GM21423 (cell line): ENCODE data around the gene NPBWR2.
"Not testable (repeated sequence)": the region's sequence is repeated elsewhere in the genome, so short reads cannot be mapped to it uniquely, and the experiment has no call there.

Experiments used
- ATAC-seq: cut with Tn5 transposase; IDR thresholded peaks from one replicate; pipeline ENCODE4 v1.9.1; 2021; ENCODE audit warnings: mild to moderate bottlenecking, moderate library complexity; ENCODE audit not compliant: unreplicated experiment

Gene NPBWR2

GRCh38 chr20:64088586-64088985 is 18.8 kb downstream of the NPBWR2 start:
- not testable (repeated sequence) for ATAC-seq

GRCh38 chr20:64087226-64087825 is 20.0 kb downstream of the NPBWR2 start:
- not testable (repeated sequence) for ATAC-seq

- no peak for ATAC-seq
Measured at GRCh38 chr20:64086801-64087200, 20.6 kb downstream of the NPBWR2 start.

GRCh38 chr20:64084685-64085152 is 22.6 kb downstream of the NPBWR2 start:
- no peak for ATAC-seq

- no peak for ATAC-seq
Measured at GRCh38 chr20:64083804-64084684, 23.3 kb downstream of the NPBWR2 start, which contains the start of gene LKAAEAR1. Gene LKAAEAR1 (minus strand): TSS chr20:64084398. CDS start chr20:64084219, 179 bp downstream.

GRCh38 chr20:64083378-64083803 is 24.0 kb downstream of the NPBWR2 start:
- ATAC-seq: no peak

- no peak for ATAC-seq
Measured at GRCh38 chr20:64082820-64083377, 24.5 kb downstream of the NPBWR2 start.

GRCh38 chr20:64082126-64082731 is 25.1 kb downstream of the NPBWR2 start:
- no peak for ATAC-seq

- ATAC-seq: no peak
Measured at GRCh38 chr20:64081624-64081964, 25.8 kb downstream of the NPBWR2 start.

- no peak for ATAC-seq
Measured at GRCh38 chr20:64080813-64081623, 26.3 kb downstream of the NPBWR2 start.

GRCh38 chr20:64080013-64080812 is 27.2 kb downstream of the NPBWR2 start, which contains the start of gene OPRL1:
Gene OPRL1 (plus strand): TSS chr20:64080082. CDS start chr20:64092721, 12,639 bp downstream.
- ATAC-seq: no peak

- peak; percentile 34 for ATAC-seq
Measured at GRCh38 chr20:64079273-64080012, 27.9 kb downstream of the NPBWR2 start, which contains the start of gene RGS19. Gene RGS19 (minus strand): TSS chr20:64079518. CDS start chr20:64076886, 2,632 bp downstream.

GRCh38 chr20:64078934-64079272 is 28.5 kb downstream of the NPBWR2 start:
- no peak for ATAC-seq

GRCh38 chr20:64077876-64078551 is 29.4 kb downstream of the NPBWR2 start:
- no peak for ATAC-seq

- ATAC-seq: no peak
Measured at GRCh38 chr20:64077541-64077875, 29.9 kb downstream of the NPBWR2 start.

GRCh38 chr20:64077094-64077493 is 30.3 kb downstream of the NPBWR2 start:
- no peak for ATAC-seq

GRCh38 chr20:64076061-64076997 is 31.0 kb downstream of the NPBWR2 start:
- no peak for ATAC-seq
